Osteoblast (primary cell): ENCODE data around the gene MVD. TPM values are rescaled to one million over a fixed set of nuclear protein-coding genes. Genes with fewer than 3 reads are reported as not detected.
A peak's percentile ranks its signal among the peaks of the same experiment; 100 is the strongest.

Source experiments
- DNase-seq: peaks from one replicate; pipeline ENCODE4 v3.0.0; 2011; ENCODE audit warnings: low spot score, mixed read lengths; ENCODE audit not compliant: insufficient read length; ENCODE audit errors: missing footprints
- H2AFZ ChIP-seq: 2 replicates; pipeline ENCODE4 v1.6.0; 2011; ENCODE audit warnings: mild to moderate bottlenecking, low read length
- H3K27ac ChIP-seq: 2 replicates; pipeline ENCODE4 v1.5.1; 2011; ENCODE audit warnings: mild to moderate bottlenecking, low read depth, low read length, moderate library complexity
- H3K27me3 ChIP-seq: 2 replicates; pipeline ENCODE4 v1.6.0; 2012; ENCODE audit warnings: mild to moderate bottlenecking, control low read depth, inconsistent platforms, low read length, moderate library complexity; ENCODE audit not compliant: insufficient read depth
- H3K36me3 ChIP-seq: 2 replicates; pipeline ENCODE4 v1.5.1; 2011; ENCODE audit warnings: mild to moderate bottlenecking, low read length, control low read depth, moderate library complexity; ENCODE audit not compliant: insufficient read depth
- H3K4me1 ChIP-seq: 2 replicates; pipeline ENCODE4 v1.5.1; 2011; ENCODE audit warnings: mild to moderate bottlenecking, low read length, control low read depth, moderate library complexity; ENCODE audit not compliant: insufficient read depth
- H3K4me2 ChIP-seq: 2 replicates; pipeline ENCODE4 v1.6.0; 2011; ENCODE audit warnings: mild to moderate bottlenecking, low read length; ENCODE audit not compliant: insufficient read depth
- H3K4me3 ChIP-seq: fragments of 200-600 bp; sonication (generic); 3 replicates; pipeline ENCODE4 v1.5.1; 2012; ENCODE audit warnings: mild to moderate bottlenecking, low read length, inconsistent platforms; ENCODE audit not compliant: insufficient read depth
- H3K79me2 ChIP-seq: 2 replicates; pipeline ENCODE4 v1.6.0; 2012; ENCODE audit warnings: mild to moderate bottlenecking, low read length, control low read depth, inconsistent platforms; ENCODE audit not compliant: insufficient read depth
- H3K9me3 ChIP-seq: 2 replicates; pipeline ENCODE4 v1.5.1; 2011; ENCODE audit warnings: low read depth, low read length, control low read depth
- H4K20me1 ChIP-seq: 2 replicates; pipeline ENCODE4 v1.6.0; 2012; ENCODE audit warnings: mild to moderate bottlenecking, low read length, control low read depth; ENCODE audit not compliant: insufficient read depth
- total RNA-seq: library from RNA; depleted of rRNA; stranded (reverse); fragments of >200 nt; gene quantifications from 2 replicates; pipeline ENCODE4 v1.2.3, GENCODE V29; 2012
- TF ChIP-seq, protein P1 (sequence below): IDR thresholded peaks from 2 replicates; pipeline ENCODE4 v1.5.1; 2011; ENCODE audit warnings: mild to moderate bottlenecking, low read depth, low read length, moderate library complexity; ENCODE audit errors: extremely low read depth

MVD gene
- total RNA-seq, 1 donor: 67.3 TPM

DNA sequence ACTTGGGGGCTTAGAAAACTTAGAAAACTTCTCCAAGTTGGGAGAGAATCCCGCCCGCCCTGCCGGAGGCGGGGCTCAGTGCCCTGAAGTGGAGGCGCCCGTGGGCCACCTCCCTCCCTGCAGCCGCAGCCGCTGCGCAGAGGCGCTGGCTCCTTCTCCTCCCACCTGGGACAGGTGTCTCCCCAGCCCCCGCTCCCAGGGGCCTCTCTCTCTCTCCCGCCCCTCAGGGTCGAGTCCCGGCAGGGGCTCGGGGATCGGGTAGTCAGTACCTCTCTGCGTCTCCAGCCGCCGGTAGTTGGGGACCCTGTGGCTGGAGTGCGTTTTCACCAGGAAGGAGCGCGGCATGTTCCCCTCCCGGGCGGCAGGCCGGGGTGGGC is 23.2 kb upstream of the MVD start:
- Histone ChIP-seq H2AFZ (no peak overlapping the region), H3K4me3 (peak overlapping the region; percentile 66), H3K27ac (no peak overlapping the region), H3K4me1 (peaks cover 29% of the 10 kb centered on the region), H3K4me2 (peak overlapping the region; percentile 82), H3K9me3 (no peaks in the 10 kb centered on the region), H4K20me1 (no peaks in the 10 kb centered on the region), H3K27me3 (peaks cover 20% of the 10 kb centered on the region), H3K79me2 (no peaks in the 10 kb centered on the region), H3K36me3 (no peaks in the 10 kb centered on the region)
- no peak for DNase-seq
- TF ChIP-seq, protein P1, sequence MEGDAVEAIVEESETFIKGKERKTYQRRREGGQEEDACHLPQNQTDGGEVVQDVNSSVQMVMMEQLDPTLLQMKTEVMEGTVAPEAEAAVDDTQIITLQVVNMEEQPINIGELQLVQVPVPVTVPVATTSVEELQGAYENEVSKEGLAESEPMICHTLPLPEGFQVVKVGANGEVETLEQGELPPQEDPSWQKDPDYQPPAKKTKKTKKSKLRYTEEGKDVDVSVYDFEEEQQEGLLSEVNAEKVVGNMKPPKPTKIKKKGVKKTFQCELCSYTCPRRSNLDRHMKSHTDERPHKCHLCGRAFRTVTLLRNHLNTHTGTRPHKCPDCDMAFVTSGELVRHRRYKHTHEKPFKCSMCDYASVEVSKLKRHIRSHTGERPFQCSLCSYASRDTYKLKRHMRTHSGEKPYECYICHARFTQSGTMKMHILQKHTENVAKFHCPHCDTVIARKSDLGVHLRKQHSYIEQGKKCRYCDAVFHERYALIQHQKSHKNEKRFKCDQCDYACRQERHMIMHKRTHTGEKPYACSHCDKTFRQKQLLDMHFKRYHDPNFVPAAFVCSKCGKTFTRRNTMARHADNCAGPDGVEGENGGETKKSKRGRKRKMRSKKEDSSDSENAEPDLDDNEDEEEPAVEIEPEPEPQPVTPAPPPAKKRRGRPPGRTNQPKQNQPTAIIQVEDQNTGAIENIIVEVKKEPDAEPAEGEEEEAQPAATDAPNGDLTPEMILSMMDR: no peak

GRCh38 chr16:88685156-88686061 is 22.5 kb upstream of the MVD start:
- Histone ChIP-seq H3K27me3 (peaks cover 22% of the 10 kb centered on the region), H3K27ac (no peak overlapping the region), H4K20me1 (no peaks in the 10 kb centered on the region), H3K4me2 (peak overlapping the region; percentile 82), H3K4me1 (peaks cover 29% of the 10 kb centered on the region), H3K4me3 (peak overlapping the region; percentile 66), H2AFZ (no peak overlapping the region), H3K79me2 (no peaks in the 10 kb centered on the region), H3K36me3 (no peaks in the 10 kb centered on the region), H3K9me3 (no peaks in the 10 kb centered on the region)
- TF ChIP-seq, protein P1: peak; percentile 78
- peak; percentile 99 for DNase-seq

- no peaks in the 10 kb centered on the region for H3K36me3 ChIP-seq
- H3K4me2 ChIP-seq: peak overlapping the region; percentile 82
- H3K27ac ChIP-seq: no peak overlapping the region
- no peak for DNase-seq
- no peaks in the 10 kb centered on the region for H3K79me2 ChIP-seq
- peaks cover 29% of the 10 kb centered on the region for H3K4me1 ChIP-seq
- no peak overlapping the region for H2AFZ ChIP-seq
- H4K20me1 ChIP-seq: no peaks in the 10 kb centered on the region
- H3K27me3 ChIP-seq: peaks cover 22% of the 10 kb centered on the region
- TF ChIP-seq, protein P1: no peak
- no peak overlapping the region for H3K4me3 ChIP-seq
- H3K9me3 ChIP-seq: no peaks in the 10 kb centered on the region
Observed at GRCh38 chr16:88684569-88685155, 21.8 kb upstream of the MVD start.
